Measurements from ENCODE around the gene DDN. TPM values are rescaled to one million over a fixed set of nuclear protein-coding genes. Genes with fewer than 3 reads are reported as not detected.

DDN gene
- total RNA-seq, 2 donors from 2014 or later = 0.07 to 1.1 TPM

- ATAC-seq (peak in 1 of 2 donors; percentile 18), DNase-seq (ENCODE audit: low spot score in 2 of 2) (peak; percentile 50 to 55)
- H3K9me3 Mint-ChIP-seq = no peaks in the 10 kb centered on the region
- peaks cover 16 to 22% of the 10 kb centered on the region in 2 donors for H3K36me3 Mint-ChIP-seq
- no peak overlapping the region for H3K27ac Mint-ChIP-seq
Observed at GRCh38 chr12:48997719-48998496, 1.3 kb downstream of the DDN start.

- Mint-ChIP-seq H3K9me3 (no peaks in the 10 kb centered on the region), H3K27ac (no peak overlapping the region), H3K36me3 (peaks cover 8 to 14% of the 10 kb centered on the region in 2 donors)
- peak; percentile 68 to 74 for DNase-seq (ENCODE audit: low spot score in 2 of 2)
- peak; percentile 49 to 64 for ATAC-seq
Observed at GRCh38 chr12:48996794-48997718, 2.1 kb downstream of the DDN start.

GRCh38 chr12:48995086-48995879 is 3.9 kb downstream of the DDN start:
- Mint-ChIP-seq H3K27ac (no peak overlapping the region), H3K36me3 (no peaks in the 10 kb centered on the region), H3K9me3 (no peaks in the 10 kb centered on the region)
- DNase-seq (ENCODE audit: low spot score in 2 of 2) = peak; percentile 60 to 61
- ATAC-seq = peak; percentile 43 to 53

- DNase-seq (ENCODE audit: low spot score in 2 of 2) (peak in 1 of 2 donors; percentile 34), ATAC-seq (no peak)
- H3K36me3 Mint-ChIP-seq = no peaks in the 10 kb centered on the region
- H3K9me3 Mint-ChIP-seq = no peaks in the 10 kb centered on the region
- H3K27ac Mint-ChIP-seq = no peak overlapping the region
Observed at GRCh38 chr12:48994224-48995085, 4.7 kb downstream of the DDN start.

GRCh38 chr12:48993787-48994186 is 5.4 kb downstream of the DDN start:
- ATAC-seq = no peak
- H3K9me3 Mint-ChIP-seq = no peaks in the 10 kb centered on the region
- no peaks in the 10 kb centered on the region for H3K36me3 Mint-ChIP-seq
- H3K27ac Mint-ChIP-seq = no peak overlapping the region
- no peak for DNase-seq (ENCODE audit: low spot score in 2 of 2)

GRCh38 chr12:48991247-48992050 is 7.7 kb downstream of the DDN start:
- ATAC-seq = no peak
- peak in 1 of 2 donors; percentile 50 for DNase-seq (ENCODE audit: low spot score in 2 of 2)
- H3K36me3 Mint-ChIP-seq = no peaks in the 10 kb centered on the region
- no peaks in the 10 kb centered on the region for H3K9me3 Mint-ChIP-seq
- no peak overlapping the region for H3K27ac Mint-ChIP-seq

- no peak overlapping the region for H3K27ac Mint-ChIP-seq
- no peaks in the 10 kb centered on the region for H3K36me3 Mint-ChIP-seq
- ATAC-seq (no peak), DNase-seq (ENCODE audit: low spot score in 2 of 2) (no peak)
- H3K9me3 Mint-ChIP-seq = no peaks in the 10 kb centered on the region
Observed at GRCh38 chr12:48990552-48990951, 8.6 kb downstream of the DDN start.

GRCh38 chr12:48988030-48988649 is 11.0 kb downstream of the DDN start:
- peak; percentile 86 to 89 for ATAC-seq

GRCh38 chr12:48986720-48987291 is 12.4 kb downstream of the DDN start:
- Mint-ChIP-seq H3K27ac (no peak overlapping the region), H3K36me3 (peaks cover 1 to 9% of the 10 kb centered on the region in 2 donors), H3K9me3 (no peaks in the 10 kb centered on the region)
- ATAC-seq (no peak), DNase-seq (ENCODE audit: low spot score in 2 of 2) (no peak)

More at GRCh38 chr12:48988030-48988649, 11.0 kb downstream of the DDN start:
- no peak overlapping the region for H3K27ac Mint-ChIP-seq
- H3K9me3 Mint-ChIP-seq = no peaks in the 10 kb centered on the region
- DNase-seq (ENCODE audit: low spot score in 2 of 2) = peak; percentile 70 to 87
- no peaks in the 10 kb centered on the region for H3K36me3 Mint-ChIP-seq

GRCh38 chr12:48985901-48986300 is 13.3 kb downstream of the DDN start:
- no peak for DNase-seq (ENCODE audit: low spot score in 2 of 2)

GRCh38 chr12:48985475-48985897 is 13.7 kb downstream of the DDN start:
- no peak for DNase-seq (ENCODE audit: low spot score in 2 of 2)
- ATAC-seq = no peak
- Mint-ChIP-seq H3K36me3 (peaks cover 6 to 22% of the 10 kb centered on the region in 2 donors), H3K27ac (no peak overlapping the region), H3K9me3 (no peaks in the 10 kb centered on the region)

More at GRCh38 chr12:48985901-48986300, 13.3 kb downstream of the DDN start:
- ATAC-seq = no peak
- Mint-ChIP-seq H3K27ac (no peak overlapping the region), H3K9me3 (no peaks in the 10 kb centered on the region), H3K36me3 (peaks cover 6 to 18% of the 10 kb centered on the region in 2 donors)

GRCh38 chr12:48982397-48983080 is 16.6 kb downstream of the DDN start:
- DNase-seq (ENCODE audit: low spot score in 2 of 2) (no peak), ATAC-seq (no peak)
- Mint-ChIP-seq H3K27ac (no peak overlapping the region), H3K9me3 (no peaks in the 10 kb centered on the region), H3K36me3 (peaks cover 6 to 27% of the 10 kb centered on the region in 2 donors)

GRCh38 chr12:48981757-48982157 is 17.4 kb downstream of the DDN start:
- Mint-ChIP-seq H3K36me3 (peaks cover 6 to 27% of the 10 kb centered on the region in 2 donors), H3K9me3 (no peaks in the 10 kb centered on the region), H3K27ac (no peak overlapping the region)
- no peak for DNase-seq (ENCODE audit: low spot score in 2 of 2)
- no peak for ATAC-seq

All from activated naive CD4-positive, alpha-beta T cell treated with anti-CD3 and anti-CD28 coated beads, Interleukin-2, amount 50 U/mL, for 72 hours (primary cell).